OCI-LY7 (cell line): ENCODE data around the gene BHLHA15.

Source experiments
- CTCF ChIP-seq: fragments of 200-600 bp; sonication (generic); conservative IDR thresholded peaks from 2 replicates; pipeline ENCODE4 v1.5.1; 2014; ENCODE audit warnings: mild to moderate bottlenecking, antibody characterized with exemption, low read length, moderate library complexity, mixed read lengths
- EZH2phosphoT487 ChIP-seq: fragments of 200-600 bp; sonication (generic); IDR thresholded peaks from 2 replicates; pipeline ENCODE4 v1.6.1; 2018; ENCODE audit warnings: low read depth, borderline replicate concordance, mild to moderate bottlenecking, mixed run types, antibody characterized with exemption, low read length, moderate library complexity, mixed read lengths

GRCh38 chr7:98202367-98203195 is 8.7 kb upstream of the BHLHA15 start:
- TF ChIP-seq CTCF (no peak), EZH2phosphoT487 (no peak)
